ENCODE measurements around the gene IFIT1. TPM values are rescaled to one million over a fixed set of nuclear protein-coding genes. Genes with fewer than 3 reads are reported as not detected.

Gene IFIT1
- total RNA-seq, 2 donors from 2014 or later, result 1.3 to 7.0 TPM

GRCh38 chr10:89346405-89347254, 45.8 kb upstream of the IFIT1 start:
- Histone ChIP-seq H3K9me3 (no peaks in the 10 kb centered on the region), H3K27me3 (no peaks in the 10 kb centered on the region), H3K4me3 (no peak overlapping the region), H3K27ac (peak overlapping the region in 2 of 4 donors; percentile 25 to 41), H3K36me3 (replicated peaks in 1 of 2; ENCODE audit: insufficient read depth in 1 of 2, low read depth in 2 of 2) (no peaks in the 10 kb centered on the region), H3K4me1 (peaks cover 10% of the 10 kb centered on the region)
- TF ChIP-seq, protein P1, sequence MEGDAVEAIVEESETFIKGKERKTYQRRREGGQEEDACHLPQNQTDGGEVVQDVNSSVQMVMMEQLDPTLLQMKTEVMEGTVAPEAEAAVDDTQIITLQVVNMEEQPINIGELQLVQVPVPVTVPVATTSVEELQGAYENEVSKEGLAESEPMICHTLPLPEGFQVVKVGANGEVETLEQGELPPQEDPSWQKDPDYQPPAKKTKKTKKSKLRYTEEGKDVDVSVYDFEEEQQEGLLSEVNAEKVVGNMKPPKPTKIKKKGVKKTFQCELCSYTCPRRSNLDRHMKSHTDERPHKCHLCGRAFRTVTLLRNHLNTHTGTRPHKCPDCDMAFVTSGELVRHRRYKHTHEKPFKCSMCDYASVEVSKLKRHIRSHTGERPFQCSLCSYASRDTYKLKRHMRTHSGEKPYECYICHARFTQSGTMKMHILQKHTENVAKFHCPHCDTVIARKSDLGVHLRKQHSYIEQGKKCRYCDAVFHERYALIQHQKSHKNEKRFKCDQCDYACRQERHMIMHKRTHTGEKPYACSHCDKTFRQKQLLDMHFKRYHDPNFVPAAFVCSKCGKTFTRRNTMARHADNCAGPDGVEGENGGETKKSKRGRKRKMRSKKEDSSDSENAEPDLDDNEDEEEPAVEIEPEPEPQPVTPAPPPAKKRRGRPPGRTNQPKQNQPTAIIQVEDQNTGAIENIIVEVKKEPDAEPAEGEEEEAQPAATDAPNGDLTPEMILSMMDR (IDR thresholded peaks at IDR 0.05), result no peak
- TF ChIP-seq POLR2A (IDR thresholded peaks at IDR 0.05), result no peak
- WGBS, 2 donors, result 72 to 79% methylated on average over 4 of the region's 4 CpGs
- intact Hi-C loops (cut with DNase I), result no loop called here
- ATAC-seq (peak; percentile 23), DNase-seq (peak in 1 of 4 donors; percentile 32)

GRCh38 chr10:89347701-89348457, 44.5 kb upstream of the IFIT1 start:
- Histone ChIP-seq H3K27me3 (no peaks in the 10 kb centered on the region), H3K27ac (peak overlapping the region in 1 of 4 donors; percentile 16), H3K4me3 (no peak overlapping the region), H3K9me3 (no peaks in the 10 kb centered on the region), H3K4me1 (peaks cover 21% of the 10 kb centered on the region), H3K36me3 (replicated peaks in 1 of 2; ENCODE audit: insufficient read depth in 1 of 2, low read depth in 2 of 2) (no peaks in the 10 kb centered on the region)
- TF ChIP-seq POLR2A (IDR thresholded peaks at IDR 0.05), result no peak
- TF ChIP-seq, protein P1 (IDR thresholded peaks at IDR 0.05), result no peak
- intact Hi-C loops (cut with DNase I), result no loop called here
- DNase-seq (no peak), ATAC-seq (no peak)
- WGBS, 2 donors, result 79 to 82% methylated on average over 7 of the region's 7 CpGs

GRCh38 chr10:89348481-89348880, 43.9 kb upstream of the IFIT1 start:
- Histone ChIP-seq H3K4me3 (no peak overlapping the region), H3K9me3 (no peaks in the 10 kb centered on the region), H3K27ac (no peak overlapping the region), H3K36me3 (replicated peaks in 1 of 2; ENCODE audit: insufficient read depth in 1 of 2, low read depth in 2 of 2) (no peaks in the 10 kb centered on the region), H3K27me3 (no peaks in the 10 kb centered on the region), H3K4me1 (peaks cover 27% of the 10 kb centered on the region)
- intact Hi-C loops (cut with DNase I), result no loop called here
- ATAC-seq (no peak), DNase-seq (no peak)
- TF ChIP-seq POLR2A (IDR thresholded peaks at IDR 0.05), result no peak
- TF ChIP-seq, protein P1 (IDR thresholded peaks at IDR 0.05), result no peak
- 73 to 85% methylated on average over 5 of the region's 5 CpGs for WGBS, 2 donors

DNA sequence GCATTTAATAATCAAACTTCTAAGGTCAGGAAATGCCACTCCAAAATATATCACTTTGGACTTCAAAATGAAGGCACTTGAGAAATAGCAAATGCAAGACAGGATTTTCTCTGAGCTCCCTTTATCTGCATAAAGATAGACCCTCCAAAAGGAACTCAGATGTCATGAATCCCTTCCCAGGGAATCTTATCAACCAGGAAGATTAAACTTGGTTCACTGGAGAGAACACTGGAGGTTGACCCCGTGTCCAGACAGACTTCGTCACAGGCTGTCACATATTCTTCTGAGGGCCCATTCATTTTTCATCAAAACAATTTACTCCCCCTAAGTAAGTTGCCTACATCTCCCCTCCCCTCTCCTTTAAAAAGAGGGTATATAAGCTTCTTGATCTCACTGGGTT, 43.4 kb upstream of the IFIT1 start:
- Histone ChIP-seq H3K36me3 (replicated peaks in 1 of 2; ENCODE audit: insufficient read depth in 1 of 2, low read depth in 2 of 2) (no peaks in the 10 kb centered on the region), H3K9me3 (no peaks in the 10 kb centered on the region), H3K4me1 (peaks cover 27% of the 10 kb centered on the region), H3K4me3 (no peak overlapping the region), H3K27ac (no peak overlapping the region), H3K27me3 (no peaks in the 10 kb centered on the region)
- intact Hi-C loops (cut with DNase I), result no loop called here
- 73 to 85% methylated on average over 2 of the region's 2 CpGs for WGBS, 2 donors
- TF ChIP-seq, protein P1 (IDR thresholded peaks at IDR 0.05), result no peak
- no peak for TF ChIP-seq POLR2A (IDR thresholded peaks at IDR 0.05)
- ATAC-seq (no peak), DNase-seq (no peak)
